Naive B cell (primary cell): Measurements from ENCODE around the gene FAM3B. TPM values are rescaled to one million over a fixed set of nuclear protein-coding genes. Genes with fewer than 3 reads are reported as not detected.
A peak's percentile ranks its signal among the peaks of the same experiment; 100 is the strongest.

Source experiments
- ATAC-seq, 2 donors: fragments of 150-1000 bp; cut with Tn5 transposase; 2 replicates each; pipeline ENCODE4 v1.10.0; 2021; ENCODE audit warnings: low read depth in 2 of 2, mild to moderate bottlenecking in 2 of 2, moderate library complexity in 2 of 2
- DNase-seq: peaks from one replicate; pipeline ENCODE4 v3.0.0; 2022
- H3K27ac Mint-ChIP-seq, 6 donors: one replicate each; pipeline ENCODE4 v1.8.0; 2020 to 2022; ENCODE audit warnings: mild to moderate bottlenecking in 6 of 6, mixed read lengths in 6 of 6, moderate library complexity in 5 of 6, inconsistent platforms in 2 of 6
- H3K27me3 Mint-ChIP-seq, 3 donors: one replicate each; pipeline ENCODE4 v1.8.0; 2021 to 2022; ENCODE audit warnings: mixed read lengths in 3 of 3, mild to moderate bottlenecking in 1 of 3
- H3K36me3 Mint-ChIP-seq, 2 donors: one replicate each; pipeline ENCODE4 v1.8.0; 2020 to 2022; ENCODE audit warnings: mixed read lengths in 2 of 2, inconsistent platforms in 1 of 2, mild to moderate bottlenecking in 1 of 2
- H3K4me1 Mint-ChIP-seq, 3 donors: one replicate each; pipeline ENCODE4 v1.8.0; 2020 to 2022; ENCODE audit warnings: mixed read lengths in 3 of 3, inconsistent platforms in 1 of 3, mild to moderate bottlenecking in 1 of 3, moderate library complexity in 1 of 3
- H3K4me3 Mint-ChIP-seq, 8 donors: one replicate each; pipeline ENCODE4 v1.8.0; 2020 to 2022; ENCODE audit warnings: mild to moderate bottlenecking in 8 of 8, mixed read lengths in 8 of 8, moderate library complexity in 8 of 8, inconsistent platforms in 2 of 8
- H3K9me3 Mint-ChIP-seq, 7 donors: one replicate each; pipeline ENCODE4 v1.8.0; 2020 to 2022; ENCODE audit warnings: mixed read lengths in 7 of 7, mild to moderate bottlenecking in 5 of 7, inconsistent platforms in 2 of 7, moderate library complexity in 1 of 7
- polyA plus RNA-seq, 6 donors: library from polyadenylated mRNA; unstranded; fragments of 300-500 nt; fragmentation: Illumina TruSeq; gene quantifications; one replicate each; pipeline ENCODE4 v1.2.3, GENCODE V29; 2021; ENCODE audit warnings: low read depth in 6 of 6

FAM3B gene
- polyA plus RNA-seq: not detected

GRCh38 chr21:41316200-41317062 lies at the start of gene FAM3B:
Gene FAM3B, plus strand, starts transcription at chr21:41316801. Its CDS starts 79 bp downstream, at chr21:41316880.
- peak in 1 of 2 donors; percentile 27 for ATAC-seq
- H3K9me3 Mint-ChIP-seq: peaks cover 0 to 2% (median 0%) of the 10 kb centered on the region in 7 donors
- H3K27me3 Mint-ChIP-seq: peaks cover 36 to 60% (median 47%) of the 10 kb centered on the region in 3 donors
- peaks cover 0 to 14% (median 9%) of the 10 kb centered on the region in 3 donors for H3K4me1 Mint-ChIP-seq
- no peak for DNase-seq
- no peak within 1 kb of the TSS for H3K27ac Mint-ChIP-seq
- H3K4me3 Mint-ChIP-seq: peak within 1 kb of the TSS; percentile 16 to 82 (median 71)
- no peaks in the 10 kb centered on the region for H3K36me3 Mint-ChIP-seq

DNA sequence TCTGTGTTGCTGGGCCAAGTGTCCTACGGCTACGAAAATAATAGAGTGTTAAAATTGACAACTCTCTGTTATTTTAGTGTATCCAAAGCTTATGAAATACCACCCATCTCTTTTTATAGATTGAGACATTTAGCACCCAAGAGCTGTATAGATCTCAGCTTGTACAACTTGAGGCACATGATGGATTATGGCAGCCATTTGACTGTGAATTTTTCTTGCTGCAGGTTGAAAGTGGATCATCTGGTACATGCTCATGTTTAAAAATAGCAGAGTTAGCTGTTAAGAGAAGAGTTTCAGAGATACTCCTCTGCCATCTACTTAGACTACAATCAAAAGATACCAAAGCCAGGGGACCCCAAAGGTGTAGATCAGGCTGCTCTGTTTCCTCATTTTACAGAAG lies 49.3 kb upstream of the FAM3B start:
- DNase-seq (no peak), ATAC-seq (no peak)
- Mint-ChIP-seq H3K36me3 (peaks cover 25 to 51% of the 10 kb centered on the region in 2 donors), H3K27ac (no peak overlapping the region), H3K4me3 (no peak overlapping the region), H3K9me3 (peaks cover 11 to 27% (median 16%) of the 10 kb centered on the region in 7 donors), H3K4me1 (peaks cover 0 to 2% (median 0%) of the 10 kb centered on the region in 3 donors), H3K27me3 (peaks cover 0 to 12% (median 0%) of the 10 kb centered on the region in 3 donors)

DNA sequence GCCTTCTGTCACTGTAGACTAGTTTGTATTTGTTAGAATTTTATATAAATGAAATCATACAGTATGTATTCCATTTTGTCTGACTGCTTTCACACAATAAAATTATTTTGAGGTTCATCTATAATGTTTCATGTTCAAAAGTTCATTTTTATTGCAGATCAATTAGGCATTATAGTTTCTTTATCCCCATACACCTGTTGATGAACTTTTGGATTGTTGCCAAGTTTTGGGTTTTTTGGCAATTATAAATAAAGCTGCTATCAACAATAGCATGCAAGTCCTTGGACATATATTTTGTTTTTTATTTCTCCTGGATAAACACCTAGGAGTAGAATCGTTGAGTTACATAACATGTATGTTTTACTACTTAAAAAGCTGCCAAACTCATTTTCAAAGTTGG lies 47.1 kb upstream of the FAM3B start:
- Mint-ChIP-seq H3K9me3 (peaks cover 13 to 23% (median 18%) of the 10 kb centered on the region in 7 donors), H3K36me3 (peaks cover 23 to 44% of the 10 kb centered on the region in 2 donors), H3K27ac (no peak overlapping the region), H3K27me3 (peaks cover 0 to 10% (median 0%) of the 10 kb centered on the region in 3 donors), H3K4me3 (no peak overlapping the region), H3K4me1 (peaks cover 0 to 2% (median 0%) of the 10 kb centered on the region in 3 donors)
- DNase-seq (no peak), ATAC-seq (no peak)

DNA sequence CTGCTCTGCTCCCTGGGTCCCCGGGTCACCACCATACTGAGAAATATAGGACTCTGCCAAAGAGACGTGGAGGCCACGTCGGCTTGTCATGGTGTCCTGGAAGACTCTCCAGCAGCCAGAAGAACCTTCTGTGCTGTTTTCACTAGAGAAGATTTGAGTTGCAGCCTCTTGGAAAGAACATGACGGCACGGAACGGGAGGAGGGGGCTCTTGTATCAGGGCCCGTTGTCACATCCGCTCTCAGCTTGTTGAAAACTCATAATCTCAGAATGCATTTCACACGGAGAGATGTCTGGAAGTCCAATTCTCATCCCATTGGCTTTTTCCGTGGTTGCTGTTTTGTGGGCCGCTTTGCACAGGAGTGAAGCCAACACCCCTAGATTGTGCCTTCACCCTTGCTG lies 39.4 kb upstream of the FAM3B start:
- H3K27ac Mint-ChIP-seq: peak overlapping the region in 1 of 6 donors; percentile 89
- H3K4me3 Mint-ChIP-seq: no peak overlapping the region
- H3K9me3 Mint-ChIP-seq: peaks cover 7 to 10% (median 9%) of the 10 kb centered on the region in 7 donors
- H3K27me3 Mint-ChIP-seq: peaks cover 0 to 37% (median 0%) of the 10 kb centered on the region in 3 donors
- H3K4me1 Mint-ChIP-seq: no peaks in the 10 kb centered on the region
- peaks cover 28 to 38% of the 10 kb centered on the region in 2 donors for H3K36me3 Mint-ChIP-seq
- ATAC-seq: no peak
- no peak for DNase-seq

DNA sequence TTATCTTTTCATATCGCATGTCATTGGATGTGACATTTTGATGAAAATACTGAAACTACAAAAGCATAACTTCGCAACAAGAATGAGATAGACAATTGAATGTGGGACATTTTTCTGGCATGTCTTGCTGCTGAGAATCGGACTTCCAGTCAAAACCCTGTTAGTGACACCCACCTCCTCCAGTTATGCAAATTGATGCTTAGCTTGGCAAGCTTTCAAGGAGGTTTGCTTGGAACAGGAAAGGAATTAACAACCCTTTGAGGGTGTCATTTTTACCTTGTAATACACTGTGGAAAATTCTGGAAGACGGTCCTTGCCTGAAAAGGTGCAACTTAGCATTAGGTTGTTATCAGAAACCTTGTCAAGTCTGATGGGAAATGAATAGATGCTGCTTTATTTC lies 38.8 kb upstream of the FAM3B start:
- DNase-seq (no peak), ATAC-seq (no peak)
- Mint-ChIP-seq H3K27ac (no peak overlapping the region), H3K4me3 (no peak overlapping the region), H3K4me1 (no peaks in the 10 kb centered on the region), H3K9me3 (peaks cover 1 to 4% (median 2%) of the 10 kb centered on the region in 7 donors), H3K27me3 (peaks cover 0 to 35% (median 1%) of the 10 kb centered on the region in 3 donors), H3K36me3 (peaks cover 21 to 32% of the 10 kb centered on the region in 2 donors)

DNA sequence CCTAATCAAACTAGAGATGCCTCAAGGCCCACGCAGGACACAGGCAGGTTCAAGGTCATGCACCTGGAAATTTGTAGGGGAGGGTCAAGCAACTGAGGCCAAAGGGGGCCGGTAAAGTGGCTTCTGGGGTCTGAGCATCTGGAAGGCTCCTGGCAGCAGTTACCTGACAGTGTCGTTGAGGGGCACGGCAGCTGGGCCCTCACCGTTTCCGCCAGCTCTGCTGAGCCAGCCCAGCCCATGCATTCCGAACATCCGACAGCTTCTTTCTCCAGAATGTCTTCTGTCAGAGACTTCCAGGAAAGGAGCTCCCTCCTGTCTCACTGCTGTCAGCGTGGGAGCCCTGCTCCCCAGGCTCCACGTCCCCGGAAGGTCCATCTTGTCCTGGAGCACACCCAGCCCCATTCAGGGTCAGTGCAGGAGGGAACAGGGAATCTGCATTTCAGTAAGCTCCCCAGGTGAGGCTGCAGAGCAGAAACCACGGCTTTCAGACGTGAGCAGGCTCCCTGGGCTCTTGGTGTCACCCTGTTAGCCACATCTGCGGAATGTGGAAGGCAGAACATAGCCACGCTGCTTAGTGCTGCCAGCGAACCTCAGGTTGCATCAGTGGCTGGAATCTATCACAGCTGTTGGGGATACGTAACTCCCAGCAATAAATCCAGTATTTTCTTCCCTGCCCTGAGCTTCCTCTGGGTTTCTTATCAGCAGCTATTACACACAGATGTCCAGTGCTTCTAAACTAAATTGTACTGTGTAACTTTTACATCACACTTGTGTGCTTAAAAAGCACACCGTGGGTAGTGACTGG lies 36.3 kb upstream of the FAM3B start:
- Mint-ChIP-seq H3K4me1 (peaks cover 0 to 6% (median 3%) of the 10 kb centered on the region in 3 donors), H3K36me3 (peaks cover 9 to 18% of the 10 kb centered on the region in 2 donors), H3K9me3 (no peaks in the 10 kb centered on the region), H3K27me3 (peaks cover 0 to 42% (median 8%) of the 10 kb centered on the region in 3 donors), H3K4me3 (no peak overlapping the region), H3K27ac (no peak overlapping the region)
- DNase-seq (no peak), ATAC-seq (no peak)

- H3K27ac Mint-ChIP-seq: peak overlapping the region in 1 of 6 donors; percentile 37
- H3K9me3 Mint-ChIP-seq: no peaks in the 10 kb centered on the region
- H3K4me3 Mint-ChIP-seq: no peak overlapping the region
- DNase-seq: no peak
- no peak for ATAC-seq
- peaks cover 0 to 6% (median 3%) of the 10 kb centered on the region in 3 donors for H3K4me1 Mint-ChIP-seq
- H3K36me3 Mint-ChIP-seq: peaks cover 0 to 3% of the 10 kb centered on the region in 2 donors
- H3K27me3 Mint-ChIP-seq: peaks cover 0 to 30% (median 8%) of the 10 kb centered on the region in 3 donors
These were observed 34.2 kb upstream of the FAM3B start for GRCh38 chr21:41282412-41282811.

GRCh38 chr21:41283211-41283818 lies 33.3 kb upstream of the FAM3B start:
- Mint-ChIP-seq H3K4me3 (no peak overlapping the region), H3K27me3 (peaks cover 0 to 28% (median 8%) of the 10 kb centered on the region in 3 donors), H3K9me3 (no peaks in the 10 kb centered on the region), H3K4me1 (peaks cover 0 to 6% (median 3%) of the 10 kb centered on the region in 3 donors), H3K27ac (peak overlapping the region in 1 of 6 donors; percentile 85), H3K36me3 (no peaks in the 10 kb centered on the region)
- ATAC-seq (peak; percentile 82 to 91), DNase-seq (peak; percentile 60)

GRCh38 chr21:41289431-41289830 lies 27.2 kb upstream of the FAM3B start:
- Mint-ChIP-seq H3K36me3 (no peaks in the 10 kb centered on the region), H3K27me3 (peaks cover 37 to 42% (median 38%) of the 10 kb centered on the region in 3 donors), H3K27ac (no peak overlapping the region), H3K4me3 (no peak overlapping the region), H3K9me3 (peaks cover 0 to 5% (median 0%) of the 10 kb centered on the region in 7 donors), H3K4me1 (peaks cover 2 to 6% (median 5%) of the 10 kb centered on the region in 3 donors)
- no peak for DNase-seq
- no peak for ATAC-seq

GRCh38 chr21:41290106-41290799 lies 26.3 kb upstream of the FAM3B start:
- H3K9me3 Mint-ChIP-seq: peaks cover 0 to 5% (median 0%) of the 10 kb centered on the region in 7 donors
- ATAC-seq (no peak), DNase-seq (no peak)
- no peak overlapping the region for H3K4me3 Mint-ChIP-seq
- peaks cover 5 to 9% (median 5%) of the 10 kb centered on the region in 3 donors for H3K4me1 Mint-ChIP-seq
- H3K27me3 Mint-ChIP-seq: peaks cover 44 to 48% (median 47%) of the 10 kb centered on the region in 3 donors
- H3K27ac Mint-ChIP-seq: peak overlapping the region in 1 of 6 donors; percentile 85
- no peaks in the 10 kb centered on the region for H3K36me3 Mint-ChIP-seq

DNA sequence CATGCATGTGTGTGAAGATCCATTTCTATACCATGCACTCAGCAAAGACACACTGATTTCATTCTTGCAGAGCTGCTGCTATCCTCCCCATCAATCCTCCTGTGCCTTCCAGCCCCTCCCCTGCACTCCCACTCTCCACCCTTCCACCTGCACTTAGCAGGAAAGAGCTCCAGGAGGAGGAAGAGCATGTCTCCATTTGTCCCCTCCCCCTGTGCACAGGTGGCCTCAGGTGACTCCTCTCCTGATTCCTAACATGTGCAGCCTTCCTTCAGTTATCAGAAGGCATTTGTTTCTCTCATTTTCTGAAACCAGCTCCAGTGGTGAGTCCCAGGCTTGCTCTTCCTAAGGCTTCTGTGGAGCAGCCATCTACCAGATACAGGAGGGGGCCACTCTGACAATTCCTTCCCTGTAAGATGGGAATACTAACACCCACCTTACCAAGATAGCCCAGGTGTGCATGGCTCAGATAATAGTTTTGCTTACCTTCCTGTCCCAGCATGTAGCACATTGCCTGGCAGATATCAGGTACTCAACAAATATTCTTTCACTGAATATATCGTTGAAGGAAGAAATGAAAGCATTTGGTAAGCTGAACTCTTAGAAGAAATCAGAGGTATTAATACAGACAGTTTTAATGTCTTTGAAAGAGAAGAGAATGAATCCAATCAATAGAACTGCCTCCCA lies 21.9 kb upstream of the FAM3B start:
- no peak for DNase-seq
- Mint-ChIP-seq H3K27ac (no peak overlapping the region), H3K4me3 (peak overlapping the region in 1 of 8 donors; percentile 11), H3K9me3 (peaks cover 0 to 8% (median 2%) of the 10 kb centered on the region in 7 donors), H3K36me3 (no peaks in the 10 kb centered on the region), H3K4me1 (peaks cover 5 to 14% (median 5%) of the 10 kb centered on the region in 3 donors), H3K27me3 (peaks cover 46 to 68% (median 62%) of the 10 kb centered on the region in 3 donors)
- no peak for ATAC-seq

GRCh38 chr21:41295721-41296254 lies 20.8 kb upstream of the FAM3B start:
- H3K36me3 Mint-ChIP-seq: no peaks in the 10 kb centered on the region
- H3K4me1 Mint-ChIP-seq: peaks cover 5 to 14% (median 5%) of the 10 kb centered on the region in 3 donors
- ATAC-seq (no peak), DNase-seq (no peak)
- H3K27ac Mint-ChIP-seq: peak overlapping the region in 2 of 6 donors; percentile 13 to 50
- peaks cover 35 to 57% (median 51%) of the 10 kb centered on the region in 3 donors for H3K27me3 Mint-ChIP-seq
- no peak overlapping the region for H3K4me3 Mint-ChIP-seq
- H3K9me3 Mint-ChIP-seq: peaks cover 0 to 8% (median 2%) of the 10 kb centered on the region in 7 donors
